NCI-H69 (cell line): ENCODE measurements around the gene FCAR.
"Not testable (repeated sequence)": the region's sequence is repeated elsewhere in the genome, so short reads cannot be mapped to it uniquely, and the experiment has no call there.

Experiments used
- DNase-seq: peaks from one replicate; lab custom pipeline; 2025; lab: John Stamatoyannopoulos, UW

The FCAR gene

GRCh38 chr19:54894106-54894505 lies 20.1 kb downstream of the FCAR start:
- DNase-seq = not testable (repeated sequence)

GRCh38 chr19:54896036-54896435 lies 22.0 kb downstream of the FCAR start:
- DNase-seq = no peak

DNA sequence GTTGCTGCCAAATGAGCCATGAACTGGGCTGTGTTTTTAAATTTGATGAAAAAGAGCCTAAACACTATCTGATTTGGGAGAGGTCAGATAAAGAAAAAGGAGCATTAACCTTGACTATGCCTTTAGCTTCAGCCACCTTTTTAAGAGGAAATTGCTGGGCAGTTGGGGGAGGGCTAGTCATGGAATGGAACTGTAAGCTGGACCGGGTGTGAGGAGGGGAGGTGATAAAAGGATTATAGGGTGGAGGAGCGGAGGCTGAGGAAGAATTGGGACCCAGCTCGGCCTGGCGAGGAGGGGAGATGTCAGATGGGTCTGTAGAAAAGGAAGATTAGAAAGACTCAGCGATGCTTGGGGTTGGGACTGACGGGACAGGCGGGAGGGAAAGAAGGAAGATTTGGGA lies 24.6 kb downstream of the FCAR start:
- not testable (repeated sequence) for DNase-seq

DNA sequence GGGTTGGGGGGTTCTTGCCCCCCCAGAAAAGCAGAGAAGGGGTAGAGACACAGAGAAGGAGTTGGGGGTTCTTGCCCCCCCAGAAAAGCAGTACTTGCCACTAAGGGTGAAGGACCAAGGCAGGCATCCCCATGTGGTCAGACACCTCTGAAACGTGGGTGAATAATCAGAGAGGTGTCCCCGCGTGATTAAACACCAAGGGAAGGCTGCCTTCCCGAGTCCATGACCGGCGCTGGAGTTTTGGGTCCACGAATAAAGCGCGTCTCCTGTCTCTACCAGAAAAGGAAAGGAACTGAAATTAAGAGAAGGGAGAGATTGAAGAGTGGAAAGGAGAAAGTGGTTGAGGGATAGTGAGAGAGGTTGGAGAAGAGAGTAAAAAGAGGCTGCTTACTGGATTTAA lies 25.6 kb downstream of the FCAR start:
- DNase-seq = not testable (repeated sequence)

DNA sequence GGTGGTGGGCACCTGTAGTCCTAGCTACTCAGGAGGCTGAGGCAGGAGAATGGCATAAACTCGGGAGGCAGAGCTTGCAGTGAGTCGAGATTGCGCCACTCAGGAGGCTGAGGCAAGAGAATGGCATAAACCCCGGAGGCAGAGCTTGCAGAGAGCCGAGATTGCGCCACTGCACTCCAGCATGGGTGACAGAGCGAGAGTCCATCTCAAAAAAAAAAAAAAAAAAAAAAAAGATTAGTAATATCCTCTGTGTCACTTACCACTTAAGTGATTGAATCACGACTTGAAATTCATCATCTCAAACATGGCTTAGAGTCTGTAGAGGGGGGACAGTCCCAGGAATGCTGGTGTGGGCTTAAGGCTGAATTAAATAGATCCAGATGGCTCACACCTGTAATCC lies 27.1 kb downstream of the FCAR start:
- DNase-seq = not testable (repeated sequence)

DNA sequence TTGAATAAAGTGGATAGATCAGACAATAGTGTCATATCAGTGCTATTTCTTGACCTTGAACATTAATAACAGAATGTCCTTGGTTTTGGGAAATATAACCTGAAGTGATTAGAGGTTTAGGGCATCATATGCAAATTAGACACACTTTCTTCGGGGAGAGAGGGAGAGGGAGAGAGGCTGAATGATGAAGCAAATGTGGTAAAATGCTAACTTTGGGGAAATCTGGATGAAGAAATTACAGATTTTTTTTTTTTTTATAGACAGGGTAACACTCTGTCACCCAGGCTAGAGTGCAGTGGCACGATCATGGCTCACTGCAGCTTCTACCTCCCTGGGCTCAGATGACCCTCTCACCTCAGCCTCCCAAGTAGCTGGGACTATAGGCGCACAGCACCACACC lies 28.0 kb downstream of the FCAR start:
- DNase-seq = no peak

DNA sequence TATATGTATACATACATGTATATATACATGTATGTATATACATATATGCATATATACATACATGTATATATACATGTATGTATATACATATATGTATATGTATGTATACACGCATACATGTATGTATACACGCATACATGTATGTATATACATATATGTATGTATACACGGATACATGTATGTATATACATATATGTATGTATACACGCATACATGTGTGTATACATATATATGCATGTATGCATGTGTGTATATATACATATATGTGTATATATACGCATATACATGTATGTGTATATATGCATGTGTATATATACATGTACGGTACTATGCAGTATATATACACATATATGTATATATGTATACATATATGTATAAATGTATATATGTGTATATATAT lies 29.3 kb downstream of the FCAR start:
- DNase-seq = no peak

- DNase-seq = not testable (repeated sequence)
Measured at GRCh38 chr19:54904261-54904660, 30.2 kb downstream of the FCAR start.

DNA sequence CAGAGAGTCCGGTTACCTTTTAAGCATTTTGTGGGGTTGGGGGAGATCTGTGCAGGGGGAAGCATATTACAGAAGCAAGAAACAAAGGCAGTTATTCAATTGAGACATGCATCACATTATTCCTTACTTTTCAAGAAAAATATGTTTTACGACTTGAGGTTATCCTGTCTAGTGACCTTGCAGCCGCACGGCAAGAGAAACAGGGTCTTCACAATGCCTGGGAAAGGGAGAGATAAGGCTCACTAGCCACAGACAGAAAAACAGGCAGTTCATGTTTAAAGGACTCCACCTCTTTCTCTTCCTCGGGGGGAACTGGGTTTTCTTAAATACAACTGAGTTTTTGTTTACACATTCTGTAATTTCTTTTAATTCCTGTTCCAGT lies 31.4 kb downstream of the FCAR start:
- DNase-seq = no peak

GRCh38 chr19:54905803-54906511 lies 31.9 kb downstream of the FCAR start, which contains the start of gene NCR1:
NCR1 (plus strand) TSS chr19:54906148; CDS start chr19:54906188, 40 bp downstream.
- no peak for DNase-seq

DNA sequence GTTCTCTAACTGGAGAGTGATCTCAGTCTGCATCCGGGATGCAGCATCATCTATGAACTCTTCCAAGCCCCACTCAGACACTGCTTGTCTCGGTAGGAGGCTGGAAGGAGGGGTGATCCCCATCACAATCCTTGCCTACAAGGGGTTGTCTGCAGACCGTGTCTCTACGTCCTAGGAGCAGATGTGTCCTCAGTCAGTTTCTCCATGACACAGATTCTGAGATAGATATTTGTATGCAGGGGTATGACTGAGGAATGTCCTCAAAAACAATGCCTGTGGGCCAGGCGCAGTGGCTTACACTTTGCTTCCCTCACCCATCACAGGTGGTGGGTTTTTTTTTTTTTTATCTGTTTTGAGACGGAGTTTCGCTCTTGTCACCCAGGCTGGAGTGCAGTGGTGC lies 32.8 kb downstream of the FCAR start:
- DNase-seq = no peak

GRCh38 chr19:54907899-54908298 lies 33.9 kb downstream of the FCAR start:
- not testable (repeated sequence) for DNase-seq

DNA sequence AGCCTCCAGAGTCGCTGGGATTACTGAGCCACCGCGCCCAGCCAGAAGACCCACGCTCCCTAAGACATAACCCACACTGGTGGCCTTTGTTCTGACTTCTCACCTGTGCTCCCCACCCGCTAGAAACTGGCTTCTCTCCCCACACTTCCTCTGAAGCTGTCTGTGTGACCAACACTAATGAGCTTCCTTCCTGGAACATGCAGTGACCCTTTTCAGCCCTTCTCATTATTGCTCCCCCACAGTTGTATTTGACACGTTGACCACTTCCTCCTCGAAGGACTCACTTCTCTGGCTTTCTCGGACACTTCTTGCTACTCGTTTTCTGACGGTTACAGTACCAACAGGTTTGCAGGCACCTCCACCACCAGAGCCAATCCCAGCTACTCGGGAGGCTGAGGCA lies 42.8 kb downstream of the FCAR start:
- no peak for DNase-seq

- no peak for DNase-seq
Measured at GRCh38 chr19:54918499-54918898, 44.5 kb downstream of the FCAR start.

GRCh38 chr19:54919646-54920563 lies 45.9 kb downstream of the FCAR start:
- DNase-seq = peak; percentile 6

GRCh38 chr19:54921082-54921481 lies 47.0 kb downstream of the FCAR start:
- no peak for DNase-seq

DNA sequence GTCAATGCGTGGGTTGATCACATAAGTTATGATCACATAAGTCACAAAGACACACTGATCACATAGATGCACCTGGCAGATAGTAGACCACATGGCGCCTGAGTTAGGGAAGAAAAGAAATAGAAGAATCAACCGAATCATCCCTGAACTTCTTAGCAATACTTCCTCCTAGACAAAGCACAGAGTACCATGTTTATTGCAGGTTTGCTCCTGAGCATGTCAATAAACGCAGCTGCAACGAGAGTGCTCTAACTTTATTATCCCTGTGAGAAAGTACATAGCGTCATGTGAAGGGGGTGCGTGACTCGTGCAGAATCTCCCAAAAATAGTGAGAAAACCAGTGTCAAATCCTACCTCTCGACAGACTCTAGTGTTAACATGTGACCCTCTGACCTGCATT lies 49.2 kb downstream of the FCAR start:
- DNase-seq = no peak

- DNase-seq = peak; percentile 16
Measured at GRCh38 chr19:54928299-54928698, 54.3 kb downstream of the FCAR start.

DNA sequence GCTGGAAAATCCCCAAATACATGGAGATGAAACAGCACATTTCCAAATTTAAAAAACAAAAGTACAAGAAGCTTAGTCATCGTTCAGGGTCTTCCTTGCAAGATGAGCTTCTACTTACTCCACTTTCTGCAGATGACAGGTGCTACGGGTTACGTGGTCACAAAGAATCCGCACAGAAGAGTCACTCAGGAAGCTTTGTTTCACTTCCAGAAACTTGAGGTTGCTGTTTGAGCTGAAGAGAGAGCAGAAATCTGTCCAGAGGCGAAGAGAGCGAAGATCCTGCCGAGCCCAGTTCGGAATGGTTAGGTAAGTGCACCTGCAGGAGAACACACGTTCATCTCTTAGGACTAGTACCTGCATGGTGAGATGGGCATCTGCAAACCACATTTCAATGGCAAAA lies 63.9 kb downstream of the FCAR start:
- no peak for DNase-seq

DNA sequence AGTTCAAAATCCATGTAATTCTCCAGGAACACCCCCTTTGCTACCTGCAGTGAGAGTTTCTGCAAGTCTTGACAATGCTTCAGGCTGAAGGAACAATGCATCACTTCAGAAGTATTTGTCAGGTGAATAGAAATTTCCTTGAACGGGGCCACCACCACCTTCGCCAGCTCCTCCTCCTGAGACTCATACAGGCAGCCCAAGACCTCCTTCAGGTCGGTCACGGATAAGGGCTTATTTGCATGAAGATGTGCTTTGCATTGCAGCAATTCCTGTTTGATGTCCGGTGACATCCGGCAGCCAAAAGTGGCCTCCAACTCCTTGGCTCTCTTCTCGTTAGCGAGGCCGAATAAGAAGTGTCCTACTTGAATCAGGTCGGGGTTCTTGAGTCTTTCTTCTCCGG lies 64.9 kb downstream of the FCAR start:
- no peak for DNase-seq

DNA sequence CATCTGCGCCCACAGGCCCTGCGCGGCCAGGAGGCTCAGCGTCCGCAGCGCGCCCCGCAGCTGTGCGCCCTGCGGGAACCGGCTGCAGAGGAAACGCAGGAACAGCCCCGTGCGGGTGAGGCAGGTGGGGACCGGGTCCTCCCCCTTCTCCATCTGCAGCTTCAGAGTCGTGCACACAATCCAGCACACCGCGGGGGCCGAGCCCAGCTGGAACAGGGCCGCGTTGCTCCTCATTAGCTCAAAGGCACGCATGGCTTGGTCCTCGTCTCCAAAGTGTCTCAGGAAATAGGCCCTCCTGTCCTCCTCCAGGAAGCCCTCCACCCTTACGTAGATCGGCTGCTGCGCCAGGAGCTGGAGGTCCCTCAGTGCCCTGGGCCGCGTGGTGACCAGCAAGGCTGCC lies 65.5 kb downstream of the FCAR start:
- DNase-seq = not testable (repeated sequence)
